Measurements from ENCODE around the gene EWSR1.

EWSR1 gene

DNA sequence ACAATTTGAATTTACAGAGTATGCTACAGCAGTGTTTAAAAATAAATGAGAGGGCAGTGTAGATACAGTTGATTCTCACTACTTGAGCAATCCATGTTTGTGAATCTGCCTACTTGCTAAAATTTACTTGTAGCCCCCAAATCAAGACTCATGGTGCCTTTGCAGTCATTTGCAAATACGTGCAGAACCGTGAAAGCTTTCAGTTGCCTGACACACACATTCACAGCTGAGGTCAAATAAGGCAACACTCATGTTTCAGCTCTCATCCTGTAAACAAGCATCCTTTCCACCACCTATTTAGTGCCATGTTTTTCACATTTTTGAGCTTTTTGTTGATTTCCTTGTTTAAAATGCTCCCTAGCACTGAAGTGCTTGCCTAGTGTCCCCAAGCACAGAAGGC is 80.0 kb downstream of the EWSR1 start:
- no peak for DNase-seq (ENCODE audit: low read depth)
- Histone ChIP-seq H3K4me1 (ENCODE audit: control insufficient read depth, insufficient read depth, low read length) (peaks cover 23% of the 10 kb centered on the region), H3K4me3 (ENCODE audit: low read length) (no peak overlapping the region), H3K9ac (ENCODE audit: low read length) (no peak overlapping the region), H3K9me3 (ENCODE audit: control insufficient read depth, low read length) (no peaks in the 10 kb centered on the region), H3K27me3 (replicated peaks; ENCODE audit: control insufficient read depth, insufficient read depth, low read length) (no peaks in the 10 kb centered on the region), H3K36me3 (ENCODE audit: control insufficient read depth, insufficient read depth, low read length, severe bottlenecking) (peaks cover 56% of the 10 kb centered on the region)

DNA sequence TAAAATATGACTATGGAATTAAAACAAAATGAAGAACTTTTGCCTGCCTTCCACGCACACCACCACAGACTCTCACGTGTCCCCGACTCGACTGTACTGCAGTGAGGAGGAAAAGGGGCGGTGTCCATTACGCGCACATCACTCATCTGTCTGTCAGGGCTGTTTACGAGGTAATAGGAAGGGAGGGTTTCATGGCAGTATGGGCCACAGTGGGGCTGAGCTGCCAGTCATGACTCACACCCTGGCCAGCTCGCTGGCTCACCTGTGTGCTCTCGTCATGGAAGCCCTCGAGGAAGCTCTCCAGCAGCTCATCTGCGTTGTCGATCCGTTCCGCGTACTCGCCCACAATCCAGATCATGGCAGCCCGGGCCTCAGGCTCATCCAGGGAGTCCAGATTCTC is 80.9 kb downstream of the EWSR1 start:
- H3K9ac ChIP-seq (ENCODE audit: low read length) = no peak overlapping the region
- peaks cover 23% of the 10 kb centered on the region for H3K4me1 ChIP-seq (ENCODE audit: control insufficient read depth, insufficient read depth, low read length)
- H3K36me3 ChIP-seq (ENCODE audit: control insufficient read depth, insufficient read depth, low read length, severe bottlenecking) = peaks cover 64% of the 10 kb centered on the region
- H3K27me3 ChIP-seq (replicated peaks; ENCODE audit: control insufficient read depth, insufficient read depth, low read length) = no peaks in the 10 kb centered on the region
- no peak for DNase-seq (ENCODE audit: low read depth)
- H3K4me3 ChIP-seq (ENCODE audit: low read length) = no peak overlapping the region
- no peaks in the 10 kb centered on the region for H3K9me3 ChIP-seq (ENCODE audit: control insufficient read depth, low read length)
